Activated gamma-delta T cell treated with Interleukin-2 at 50 U/mL for 16 hours (primary cell): Measurements from ENCODE around the gene HOXA7.

Experiments
- DNase-seq: peaks from one replicate; pipeline ENCODE4 v3.0.0-alpha.2; 2020

Gene HOXA7

GRCh38 chr7:27169658-27170425, 13.4 kb upstream of the HOXA7 start:
- DNase-seq = no peak

GRCh38 chr7:27168265-27168947, 11.9 kb upstream of the HOXA7 start:
- DNase-seq = no peak

GRCh38 chr7:27167916-27168264, 11.4 kb upstream of the HOXA7 start:
- DNase-seq = no peak

GRCh38 chr7:27166531-27167505, 10.3 kb upstream of the HOXA7 start:
- no peak for DNase-seq

GRCh38 chr7:27165996-27166530, 9.6 kb upstream of the HOXA7 start:
- DNase-seq = no peak

GRCh38 chr7:27165089-27165995, 8.9 kb upstream of the HOXA7 start, which contains the start of gene HOXA9:
HOXA9 (minus strand) TSS chr7:27165537; CDS start chr7:27165457, 80 bp downstream.
- DNase-seq = no peak

GRCh38 chr7:27164367-27165088, 8.1 kb upstream of the HOXA7 start:
- no peak for DNase-seq

GRCh38 chr7:27164045-27164366, 7.5 kb upstream of the HOXA7 start:
- no peak for DNase-seq

- DNase-seq = no peak
Observed at GRCh38 chr7:27163288-27164044, 7.0 kb upstream of the HOXA7 start.

- no peak for DNase-seq
Observed at GRCh38 chr7:27162561-27163287, 6.2 kb upstream of the HOXA7 start.

GRCh38 chr7:27161721-27162560, 5.5 kb upstream of the HOXA7 start:
- no peak for DNase-seq

GRCh38 chr7:27161214-27161720, 4.8 kb upstream of the HOXA7 start:
- no peak for DNase-seq

GRCh38 chr7:27160546-27161213, 4.2 kb upstream of the HOXA7 start:
- peak; percentile 86 for DNase-seq

GRCh38 chr7:27160145-27160545, 3.7 kb upstream of the HOXA7 start:
- DNase-seq = no peak

GRCh38 chr7:27159266-27160144, 3.0 kb upstream of the HOXA7 start:
- DNase-seq = no peak

GRCh38 chr7:27158436-27159265, 2.2 kb upstream of the HOXA7 start:
- no peak for DNase-seq
